ENCODE results near the gene UNC93B1.

GRCh38 chr11:68048681-68049508, 45.0 kb upstream of the UNC93B1 start:
- TF ChIP-seq CTCF (conservative IDR thresholded peaks at IDR 0.05) (no peak), EZH2 (IDR thresholded peaks at IDR 0.05; ENCODE audit: low read depth) (no peak)

All from PC-9 (cell line).